Measurements from ENCODE around the gene MRPL40. TPM values are rescaled to one million over a fixed set of nuclear protein-coding genes. Genes with fewer than 3 reads are reported as not detected.

The MRPL40 gene
- total and polyA plus RNA-seq, 2 donors (not counting 1 experiment from before 2014, with no cell fraction given), result 12.5 to 21.9 TPM

- intact Hi-C loops (cut with micrococcal nuclease), result no loop called here
- Histone ChIP-seq H3K36me3 (replicated peaks in 1 of 2; ENCODE audit: control extremely low read depth in 1 of 2, control insufficient read depth in 1 of 2, extremely low read depth in 1 of 2, insufficient read depth in 2 of 2, low read length in 1 of 2) (peaks cover 0 to 66% of the 10 kb centered on the region in 2 experiments), H3K9me3 (ENCODE audit: control extremely low read depth in 1 of 3, control insufficient read depth in 2 of 3, insufficient read depth in 1 of 3, low read length in 2 of 3) (no peaks in the 10 kb centered on the region), H3K27ac (ENCODE audit: low read length in 2 of 2) (no peak overlapping the region), H3K9ac (ENCODE audit: low read length) (no peak overlapping the region), H3K4me1 (ENCODE audit: control insufficient read depth in 2 of 2, insufficient read depth in 2 of 2, low read length in 2 of 2) (peaks cover 6 to 8% of the 10 kb centered on the region in 2 donors), H4K20me1 (ENCODE audit: control insufficient read depth, insufficient read depth, low read length, poor library complexity, severe bottlenecking) (no peaks in the 10 kb centered on the region), H3K4me2 (replicated peaks; ENCODE audit: low read depth, low read length, poor library complexity, severe bottlenecking) (no peak overlapping the region), H2AFZ (ENCODE audit: insufficient read depth, low read depth, low read length, poor library complexity, severe bottlenecking) (no peak overlapping the region), H3K79me2 (ENCODE audit: control insufficient read depth, insufficient read depth, low read length) (no peaks in the 10 kb centered on the region), H3K4me3 (ENCODE audit: control extremely low read depth in 1 of 5, extremely low read depth in 1 of 5, insufficient read depth in 1 of 5, low read depth in 2 of 5, low read length in 4 of 5) (no peak overlapping the region), H3K27me3 (replicated peaks in 1 of 4; ENCODE audit: control extremely low read depth in 1 of 4, control insufficient read depth in 3 of 4, insufficient read depth in 4 of 4, low read length in 3 of 4) (no peaks in the 10 kb centered on the region)
- H3K4me1 Mint-ChIP-seq, result peaks cover 11% of the 10 kb centered on the region
- CTCF ChIA-PET, result no interaction called here
- TF ChIP-seq EZH2 (IDR thresholded peaks at IDR 0.05; ENCODE audit: borderline replicate concordance, insufficient read depth, low read depth, low read length, poor library complexity, severe bottlenecking) (no peak), CTCF (IDR thresholded peaks at IDR 0.05) (no peak)
- no peak overlapping the region for H3K4me3 Mint-ChIP-seq
- no peak for ATAC-seq (ENCODE audit: low read depth)
- 90% methylated on average over 3 of the region's 4 CpGs for WGBS (ENCODE audit: insufficient coverage)
- no peak for DNase-seq
- no peak overlapping the region for H3K27ac Mint-ChIP-seq
- POLR2A ChIA-PET, result no interaction called here
- no peaks in the 10 kb centered on the region for H3K9me3 Mint-ChIP-seq (ENCODE audit: insufficient read depth)
- no peaks in the 10 kb centered on the region for H3K27me3 Mint-ChIP-seq
These were observed 29.6 kb upstream of the MRPL40 start for GRCh38 chr22:19402642-19403191.

GRCh38 chr22:19404676-19405075 is 27.7 kb upstream of the MRPL40 start:
- no peaks in the 10 kb centered on the region for H3K9me3 ChIP-seq (ENCODE audit: control extremely low read depth in 1 of 3, control insufficient read depth in 2 of 3, insufficient read depth in 1 of 3, low read length in 2 of 3)
- no peaks in the 10 kb centered on the region for H3K79me2 ChIP-seq (ENCODE audit: control insufficient read depth, insufficient read depth, low read length)
- H3K4me2 ChIP-seq (replicated peaks; ENCODE audit: low read depth, low read length, poor library complexity, severe bottlenecking), result no peak overlapping the region
- intact Hi-C loops (cut with micrococcal nuclease), result no loop called here
- no peak overlapping the region for H3K27ac ChIP-seq (ENCODE audit: low read length in 2 of 2)
- DNase-seq (no peak), ATAC-seq (ENCODE audit: low read depth) (no peak)
- H3K36me3 ChIP-seq (replicated peaks in 1 of 2; ENCODE audit: control extremely low read depth in 1 of 2, control insufficient read depth in 1 of 2, extremely low read depth in 1 of 2, insufficient read depth in 2 of 2, low read length in 1 of 2), result peaks cover 0 to 72% of the 10 kb centered on the region in 2 experiments
- peaks cover 11% of the 10 kb centered on the region for H3K4me1 Mint-ChIP-seq
- no peak overlapping the region for H3K9ac ChIP-seq (ENCODE audit: low read length)
- no peak overlapping the region for H3K27ac Mint-ChIP-seq
- peaks cover 6 to 8% of the 10 kb centered on the region in 2 donors for H3K4me1 ChIP-seq (ENCODE audit: control insufficient read depth in 2 of 2, insufficient read depth in 2 of 2, low read length in 2 of 2)
- no peaks in the 10 kb centered on the region for H3K27me3 ChIP-seq (replicated peaks in 1 of 4; ENCODE audit: control extremely low read depth in 1 of 4, control insufficient read depth in 3 of 4, insufficient read depth in 4 of 4, low read length in 3 of 4)
- no peaks in the 10 kb centered on the region for H4K20me1 ChIP-seq (ENCODE audit: control insufficient read depth, insufficient read depth, low read length, poor library complexity, severe bottlenecking)
- ChIA-PET POLR2A (no interaction called here), CTCF (no interaction called here)
- TF ChIP-seq EZH2 (IDR thresholded peaks at IDR 0.05; ENCODE audit: borderline replicate concordance, insufficient read depth, low read depth, low read length, poor library complexity, severe bottlenecking) (no peak), CTCF (IDR thresholded peaks at IDR 0.05) (no peak)
- no peaks in the 10 kb centered on the region for H3K27me3 Mint-ChIP-seq
- H3K9me3 Mint-ChIP-seq (ENCODE audit: insufficient read depth), result no peaks in the 10 kb centered on the region
- WGBS (ENCODE audit: insufficient coverage), result 94% methylated on average over 3 of the region's 3 CpGs
- H3K4me3 Mint-ChIP-seq, result no peak overlapping the region
- no peak overlapping the region for H3K4me3 ChIP-seq (ENCODE audit: control extremely low read depth in 1 of 5, extremely low read depth in 1 of 5, insufficient read depth in 1 of 5, low read depth in 2 of 5, low read length in 4 of 5)
- H2AFZ ChIP-seq (ENCODE audit: insufficient read depth, low read depth, low read length, poor library complexity, severe bottlenecking), result no peak overlapping the region
